HG03558 (cell line): ENCODE measurements around the gene SATB2.

Experiments
- ATAC-seq: cut with Tn5 transposase; IDR thresholded peaks from one replicate; pipeline ENCODE4 v1.9.1; 2021; ENCODE audit warnings: moderate number of reproducible peaks; ENCODE audit not compliant: unreplicated experiment; ENCODE audit errors: extremely low read depth

SATB2 gene

GRCh38 chr2:199278099-199278498 lies 179.6 kb downstream of the SATB2 start:
- no peak for ATAC-seq

- ATAC-seq, result no peak
These were observed 184.7 kb downstream of the SATB2 start for GRCh38 chr2:199273042-199273511.

GRCh38 chr2:199261936-199262335 lies 195.8 kb downstream of the SATB2 start:
- ATAC-seq, result no peak

GRCh38 chr2:199261239-199261638 lies 196.5 kb downstream of the SATB2 start:
- ATAC-seq, result no peak

GRCh38 chr2:199259671-199260070 lies 198.1 kb downstream of the SATB2 start:
- ATAC-seq, result no peak

- no peak for ATAC-seq
These were observed 199.4 kb downstream of the SATB2 start for GRCh38 chr2:199258291-199258690.

- no peak for ATAC-seq
These were observed 200.2 kb downstream of the SATB2 start for GRCh38 chr2:199257261-199258224.

GRCh38 chr2:199230091-199230490 lies 227.6 kb downstream of the SATB2 start:
- ATAC-seq, result no peak

GRCh38 chr2:199228887-199229819 lies 228.6 kb downstream of the SATB2 start:
- peak; percentile 83 for ATAC-seq

GRCh38 chr2:199223791-199224190 lies 233.9 kb downstream of the SATB2 start:
- ATAC-seq, result no peak

GRCh38 chr2:199220920-199221319 lies 236.8 kb downstream of the SATB2 start:
- no peak for ATAC-seq

- no peak for ATAC-seq
These were observed 238.2 kb downstream of the SATB2 start for GRCh38 chr2:199219551-199219950.
